Psoas muscle (tissue), 8 donors: ENCODE measurements around the gene REL. TPM values are rescaled to one million over a fixed set of nuclear protein-coding genes. Genes with fewer than 3 reads are reported as not detected.

Source experiments
- ATAC-seq, 4 donors: fragments of 200-7000 bp; cut with Tn5 transposase; one replicate each; pipeline ENCODE4 v1.9.1; 2020; ENCODE audit warnings: moderate library complexity in 3 of 4, mild to moderate bottlenecking in 2 of 4
- DNase-seq, 2 donors: peaks; one replicate each; pipeline ENCODE4 v3.0.0-alpha.2; 2020
- H3K27ac ChIP-seq: fragments of 200-600 bp; one replicate; pipeline ENCODE4 v1.8.0; 2022
- H3K27me3 ChIP-seq, 3 donors: fragments of 200-600 bp in 1 of 3; one replicate each; pipeline versions ENCODE4 v1.6.1 to v1.8.0; 2013 to 2022; ENCODE audit warnings: low read length in 2 of 3, mild to moderate bottlenecking in 2 of 3, moderate library complexity in 1 of 3; ENCODE audit not compliant: insufficient read depth in 3 of 3
- H3K36me3 ChIP-seq, 2 donors: fragments of 200-600 bp in 1 of 2; one replicate each; pipeline versions ENCODE4 v1.6.1 to v1.8.0; 2013 to 2022; ENCODE audit warnings: low read depth in 1 of 2, mild to moderate bottlenecking in 1 of 2, moderate library complexity in 1 of 2; ENCODE audit not compliant: insufficient read depth in 1 of 2
- H3K4me1 ChIP-seq: fragments of 200-600 bp; one replicate; pipeline ENCODE4 v1.8.0; 2022
- H3K4me3 ChIP-seq: fragments of 200-600 bp; one replicate; pipeline ENCODE4 v1.8.0; 2022; ENCODE audit warnings: mild to moderate bottlenecking
- H3K9me3 ChIP-seq: fragments of 200-600 bp; one replicate; pipeline ENCODE4 v1.8.0; 2022
- CTCF ChIP-seq: fragments of 200-600 bp; IDR thresholded peaks from one replicate; pipeline ENCODE4 v1.8.0; 2022; ENCODE audit warnings: antibody characterized with exemption
- WGBS, 3 donors: extraction: QIAGEN DNeasy Blood & Tissue Kit; methylation state at CpG; one replicate each; pipeline versions ENCODE4 v1.1.6 to v1.1.7; 2013; 5-methylcytosine and 5-hydroxymethylcytosine counted together
- intact Hi-C, 2 donors: fragments of 100-400 bp; cut with DNase I; formaldehyde crosslinking; loops; one replicate each; pipeline versions ENCODE4 v1.11.0 to v1.14.2; 2022
- polyA plus RNA-seq, 3 donors: library from polyadenylated mRNA; stranded (reverse); fragments of 200-250 nt; gene quantifications; one replicate each; pipeline ENCODE4 v1.2.3, GENCODE V29; 2013
- total RNA-seq, 4 donors: library from RNA; stranded (reverse); fragmentation: NEBNext Ultra II Directional in 2 of 4; extraction: Animal tissue kit (Norgen Biotek cat#: 25700) in 2 of 4; gene quantifications; one replicate each; pipeline versions ENCODE4 v1.2.1 to v1.2.4, GENCODE V29; 2021 to 2023
- donor health status: healthy with polysubstance abuse.
- donor health status: DM: no; HTN: no; CAD: no; lungs with moderate emphysema.
- donor health status: Bipolar disorder and iron deficiency.
- donor health status: healthy.
- donor health status: DM: yes; HTN: yes; CAD: no.
- donor health status: DM: no; HTN: no; CAD: no.
- donor health status: DM: no; HTN: no; CAD: no.
- donor health status: DM: yes; HTN: yes; CAD: no.

The REL gene
- total and polyA plus RNA-seq, 7 donors = 0.49 to 6.9 (median 4.0) TPM

GRCh38 chr2:60882971-60883753 is 1.8 kb downstream of the REL start:
- Histone ChIP-seq H3K36me3 (no peaks in the 10 kb centered on the region), H3K4me1 (peaks cover 21% of the 10 kb centered on the region), H3K9me3 (no peaks in the 10 kb centered on the region), H3K4me3 (peak overlapping the region; percentile 85), H3K27me3 (no peaks in the 10 kb centered on the region), H3K27ac (peak overlapping the region; percentile 94)
- no peak for ATAC-seq
- 26 to 34% (median 30%) methylated on average over 8 of the region's 8 CpGs for whole genome bisulfite sequencing, 3 donors
- intact Hi-C loops = loop anchor here in 1 of 2 donors (5.0 to 10.0 kb wide), 2 partner anchors 114 to 592 kb away; partner anchors contain the start of gene USP34
- no peak for DNase-seq
- no peak for TF ChIP-seq CTCF

DNA sequence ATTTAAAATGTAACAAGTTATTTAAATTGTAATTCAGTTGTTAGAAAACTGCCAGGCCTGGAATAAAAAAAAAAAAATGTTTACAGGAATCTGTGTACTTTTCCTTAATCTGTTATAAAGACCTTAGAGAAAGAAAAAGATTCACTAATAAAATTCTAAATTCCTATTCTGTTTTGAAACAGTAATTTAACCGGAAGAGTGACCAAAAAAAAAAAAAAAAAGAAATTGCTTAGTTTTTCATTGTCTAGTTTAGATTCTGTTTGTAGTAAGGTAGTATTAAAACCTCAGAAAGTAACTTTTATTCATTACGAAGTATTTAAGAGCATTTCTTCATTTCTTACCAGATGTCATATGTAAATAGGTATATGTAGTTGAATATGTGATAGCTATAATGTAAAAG is 2.5 kb downstream of the REL start:
- H3K4me3 ChIP-seq = peak overlapping the region; percentile 85
- intact Hi-C loops = loop anchor here in 1 of 2 donors (5.0 to 10.0 kb wide), 2 partner anchors 113 to 591 kb away; partner anchors contain the start of gene USP34
- peak overlapping the region; percentile 94 for H3K27ac ChIP-seq
- ATAC-seq = no peak
- TF ChIP-seq CTCF = no peak
- no peaks in the 10 kb centered on the region for H3K27me3 ChIP-seq
- peaks cover 21% of the 10 kb centered on the region for H3K4me1 ChIP-seq
- no peak for DNase-seq
- H3K36me3 ChIP-seq = no peaks in the 10 kb centered on the region
- WGBS, 3 donors = 68 to 78% (median 73%) methylated on average over 2 of the region's 2 CpGs
- H3K9me3 ChIP-seq = no peaks in the 10 kb centered on the region

DNA sequence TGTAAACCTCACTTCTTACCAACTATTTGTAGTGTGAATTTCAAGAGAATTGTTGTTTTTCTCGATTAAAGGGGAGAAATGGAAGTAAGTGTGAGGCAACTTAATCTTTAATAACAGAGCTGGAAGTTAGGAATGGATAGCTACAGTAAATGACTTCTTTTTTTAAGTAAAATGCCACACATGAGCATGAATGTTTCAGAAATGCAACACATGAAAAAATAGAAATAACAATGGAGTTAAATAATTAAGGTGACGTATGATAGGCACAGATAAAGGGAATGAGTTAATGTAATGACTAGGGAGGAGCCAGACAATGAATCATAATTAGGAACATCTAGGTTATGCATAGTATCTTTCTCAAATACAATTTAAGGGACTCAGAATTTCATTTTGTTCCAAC is 3.4 kb downstream of the REL start:
- H3K4me1 ChIP-seq = peaks cover 21% of the 10 kb centered on the region
- no peak for ATAC-seq
- peak overlapping the region; percentile 85 for H3K4me3 ChIP-seq
- H3K27ac ChIP-seq = peak overlapping the region; percentile 94
- no peak for DNase-seq
- 60 to 67% (median 62%) methylated on average over 2 of the region's 2 CpGs for WGBS, 3 donors
- no peaks in the 10 kb centered on the region for H3K27me3 ChIP-seq
- no peak for TF ChIP-seq CTCF
- no peaks in the 10 kb centered on the region for H3K9me3 ChIP-seq
- intact Hi-C loops = loop anchor here in 1 of 2 donors (5.0 to 10.0 kb wide), 2 partner anchors 113 to 590 kb away; partner anchors contain the start of gene USP34
- H3K36me3 ChIP-seq = no peaks in the 10 kb centered on the region

DNA sequence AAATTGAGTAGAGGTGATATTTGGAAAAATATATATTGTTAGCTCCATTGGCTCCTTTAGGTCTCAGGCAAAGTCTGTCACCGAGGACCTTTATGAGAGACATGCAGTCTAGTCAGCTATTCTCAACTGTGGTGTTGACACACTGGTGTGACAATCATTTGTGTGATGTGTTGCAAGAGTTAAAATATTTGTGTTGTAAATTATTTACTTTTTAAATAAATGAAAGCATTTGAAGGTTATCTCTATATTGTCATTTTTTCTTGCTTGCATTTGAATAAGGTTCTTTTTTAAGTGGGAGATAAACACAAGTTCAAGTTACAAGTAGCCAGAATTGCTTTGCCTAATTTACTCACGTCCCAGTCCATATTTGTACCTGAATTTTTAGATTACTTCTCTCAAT is 4.3 kb downstream of the REL start:
- H3K4me3 ChIP-seq = peak overlapping the region; percentile 85

More for the DNA sequence above, 4.3 kb downstream of the REL start:
- intact Hi-C loops = loop anchor here in 1 of 2 donors (10.0 kb wide), 1 partner anchor 589 kb away; the partner anchor contains the start of gene USP34
- Histone ChIP-seq H3K36me3 (no peaks in the 10 kb centered on the region), H3K27ac (no peak overlapping the region), H3K4me1 (peaks cover 21% of the 10 kb centered on the region), H3K27me3 (no peaks in the 10 kb centered on the region), H3K9me3 (no peaks in the 10 kb centered on the region)
- ATAC-seq (no peak), DNase-seq (no peak)
- TF ChIP-seq CTCF = no peak
- 45 to 65% (median 51%) methylated on average over 2 of the region's 2 CpGs for WGBS, 3 donors
